Activated T-helper 1 cell treated with Interleukin-2 at 50 U/mL for 16 hours (primary cell): ENCODE results near the gene PHF14.
"Not testable (repeated sequence)": the region's sequence is repeated elsewhere in the genome, so short reads cannot be mapped to it uniquely, and the experiment has no call there.

Experiments
- DNase-seq: peaks from one replicate; pipeline ENCODE4 v3.0.0-alpha.2; 2020; ENCODE audit warnings: low read depth

PHF14 gene, protein sequence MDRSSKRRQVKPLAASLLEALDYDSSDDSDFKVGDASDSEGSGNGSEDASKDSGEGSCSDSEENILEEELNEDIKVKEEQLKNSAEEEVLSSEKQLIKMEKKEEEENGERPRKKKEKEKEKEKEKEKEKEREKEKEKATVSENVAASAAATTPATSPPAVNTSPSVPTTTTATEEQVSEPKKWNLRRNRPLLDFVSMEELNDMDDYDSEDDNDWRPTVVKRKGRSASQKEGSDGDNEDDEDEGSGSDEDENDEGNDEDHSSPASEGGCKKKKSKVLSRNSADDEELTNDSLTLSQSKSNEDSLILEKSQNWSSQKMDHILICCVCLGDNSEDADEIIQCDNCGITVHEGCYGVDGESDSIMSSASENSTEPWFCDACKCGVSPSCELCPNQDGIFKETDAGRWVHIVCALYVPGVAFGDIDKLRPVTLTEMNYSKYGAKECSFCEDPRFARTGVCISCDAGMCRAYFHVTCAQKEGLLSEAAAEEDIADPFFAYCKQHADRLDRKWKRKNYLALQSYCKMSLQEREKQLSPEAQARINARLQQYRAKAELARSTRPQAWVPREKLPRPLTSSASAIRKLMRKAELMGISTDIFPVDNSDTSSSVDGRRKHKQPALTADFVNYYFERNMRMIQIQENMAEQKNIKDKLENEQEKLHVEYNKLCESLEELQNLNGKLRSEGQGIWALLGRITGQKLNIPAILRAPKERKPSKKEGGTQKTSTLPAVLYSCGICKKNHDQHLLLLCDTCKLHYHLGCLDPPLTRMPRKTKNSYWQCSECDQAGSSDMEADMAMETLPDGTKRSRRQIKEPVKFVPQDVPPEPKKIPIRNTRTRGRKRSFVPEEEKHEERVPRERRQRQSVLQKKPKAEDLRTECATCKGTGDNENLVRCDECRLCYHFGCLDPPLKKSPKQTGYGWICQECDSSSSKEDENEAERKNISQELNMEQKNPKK

GRCh38 chr7:10973061-10973941 lies at the start of gene PHF14:
TSS of gene PHF14 (plus strand) at chr7:10973872. CDS start at chr7:10974324, 452 bp downstream.
- DNase-seq: peak; percentile 90

DNA sequence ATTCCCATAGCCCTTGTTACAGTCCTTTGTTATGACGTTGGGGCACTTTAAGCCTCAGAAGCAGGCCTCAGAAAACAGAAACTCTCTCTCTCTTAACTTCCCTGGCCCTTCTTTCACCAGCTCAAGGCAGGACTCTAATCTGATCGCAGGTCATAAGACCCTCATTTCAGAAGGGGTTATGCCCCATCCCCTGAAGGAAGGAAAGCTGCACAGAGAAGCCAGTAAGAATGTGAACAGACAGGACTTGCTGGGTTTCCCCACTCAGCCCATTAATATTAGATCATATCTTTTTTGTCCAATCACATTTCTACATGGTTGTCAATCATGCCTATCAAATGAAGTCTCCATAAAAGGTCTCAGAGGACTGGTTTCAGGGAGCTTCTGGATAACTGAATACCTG lies 49.3 kb upstream of the PHF14 start:
- no peak for DNase-seq

DNA sequence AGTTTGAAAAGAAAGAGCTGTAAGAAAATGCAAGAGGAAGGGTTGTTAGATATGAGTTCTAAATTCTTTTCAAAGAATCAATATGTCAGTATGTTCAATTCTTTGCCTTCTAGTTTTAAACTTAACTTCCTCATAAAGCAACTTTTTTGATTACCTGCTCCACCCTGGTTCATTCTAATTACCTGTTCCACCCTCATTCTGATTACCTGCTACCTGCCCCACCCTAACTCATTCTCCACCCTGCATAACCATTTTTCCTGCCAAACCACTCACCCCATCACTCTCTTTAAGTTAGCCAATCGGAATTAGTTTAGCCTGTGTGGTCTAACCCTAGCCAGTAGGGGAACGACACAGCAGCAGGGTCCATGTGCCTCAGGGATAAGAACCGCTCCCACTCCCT lies 45.5 kb upstream of the PHF14 start:
- not testable (repeated sequence) for DNase-seq

DNA sequence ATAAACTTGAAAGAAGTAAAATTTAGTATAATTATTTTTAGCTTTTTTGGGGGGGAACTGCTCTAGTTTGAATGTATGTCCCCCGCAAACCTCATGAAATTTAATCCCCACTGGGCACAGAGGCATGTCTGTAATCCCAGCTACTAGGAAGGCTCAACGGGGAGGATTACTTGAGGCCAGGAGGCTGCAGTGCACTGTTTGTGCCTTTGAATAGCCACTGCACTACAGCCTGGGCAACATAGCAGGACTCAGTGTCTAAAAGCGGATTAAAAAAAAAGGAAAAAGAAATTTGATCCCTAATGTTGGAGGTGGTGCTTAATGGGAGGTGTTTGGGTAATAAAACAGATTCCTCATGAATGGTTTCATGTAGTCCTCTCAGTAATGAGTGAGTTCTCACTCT lies 43.1 kb upstream of the PHF14 start:
- DNase-seq: no peak

DNA sequence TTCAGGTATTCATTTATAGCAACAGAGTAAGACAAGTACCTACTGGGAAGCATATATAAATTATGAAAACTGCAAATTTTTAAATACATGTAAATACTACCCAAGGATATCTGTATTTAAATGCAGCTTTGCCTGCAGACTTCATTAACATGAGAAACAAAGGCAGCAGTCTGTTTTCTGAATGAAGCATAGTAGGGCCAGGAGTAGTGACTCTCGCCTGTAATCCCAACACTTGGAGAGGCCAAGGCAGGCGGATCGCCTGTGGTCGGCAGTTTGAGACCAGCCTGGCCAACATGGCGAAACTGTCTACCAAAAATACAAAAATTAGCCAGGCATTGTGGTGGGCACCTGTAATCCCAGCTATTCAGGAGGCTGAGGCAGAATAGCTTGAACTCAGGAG lies 42.5 kb upstream of the PHF14 start:
- no peak for DNase-seq

GRCh38 chr7:10934292-10934691 lies 39.4 kb upstream of the PHF14 start:
- no peak for DNase-seq

GRCh38 chr7:10939237-10939910 lies 34.3 kb upstream of the PHF14 start:
- DNase-seq: no peak

DNA sequence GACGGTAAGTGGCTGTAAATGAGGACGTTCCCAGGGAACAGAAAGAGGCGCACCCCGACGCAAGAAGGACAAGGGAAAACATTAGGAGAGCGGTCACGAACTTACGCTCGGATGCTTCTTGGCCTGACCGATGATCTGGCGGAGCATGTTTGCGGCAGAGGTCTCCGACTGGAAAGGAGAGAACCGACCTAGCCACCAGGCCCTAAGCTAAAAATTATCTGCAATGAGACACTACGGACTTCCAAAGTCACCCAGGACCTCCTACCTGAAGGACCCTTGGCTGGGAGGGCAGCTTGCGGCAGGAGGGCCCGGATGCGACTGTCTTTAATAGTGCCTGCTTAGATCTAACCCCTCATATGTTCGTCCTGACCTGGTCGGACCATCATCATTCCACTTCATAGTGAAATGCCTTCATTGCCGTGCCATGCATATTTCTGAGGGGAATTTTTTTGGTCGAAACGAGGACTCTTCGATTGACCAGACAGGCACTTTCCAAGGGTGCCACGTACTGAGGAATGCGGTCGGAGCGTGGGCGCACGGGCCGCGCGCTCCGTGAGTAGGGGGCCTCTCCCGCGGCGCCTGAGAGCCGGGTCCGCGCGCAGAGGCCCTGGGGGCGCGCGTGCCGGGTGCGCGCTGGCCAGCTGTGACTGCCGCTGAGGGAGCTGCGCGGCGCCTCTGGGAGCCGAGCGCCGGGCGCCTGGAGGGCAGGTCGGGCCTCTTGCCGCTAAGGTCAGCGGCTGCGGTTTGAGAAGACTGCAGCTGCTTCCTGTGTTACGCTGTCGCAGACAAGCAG lies 33.6 kb upstream of the PHF14 start:
- peak; percentile 80 for DNase-seq

GRCh38 chr7:10940704-10941355 lies 32.8 kb upstream of the PHF14 start:
- DNase-seq: no peak

DNA sequence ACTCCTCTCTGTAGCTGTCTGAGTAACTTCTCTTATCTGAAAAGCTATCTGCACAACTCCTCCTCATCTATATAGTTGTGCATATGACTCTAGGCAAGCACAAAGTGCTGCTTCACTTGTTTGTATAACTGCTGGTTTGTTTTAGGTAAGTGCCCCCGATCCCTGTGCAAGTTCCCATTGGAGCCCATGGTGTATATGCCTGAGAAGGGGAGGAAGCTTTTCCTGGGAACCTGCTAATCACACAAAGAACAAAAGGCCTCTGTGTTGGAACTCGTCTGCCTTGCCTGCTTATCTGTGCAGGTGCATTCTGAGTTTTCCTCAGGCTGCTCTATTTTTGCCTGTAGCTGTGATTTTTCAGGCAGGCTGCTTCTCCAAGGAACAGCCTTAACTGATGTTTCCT lies 23.2 kb upstream of the PHF14 start:
- DNase-seq: no peak

- not testable (repeated sequence) for DNase-seq
These were observed 22.6 kb upstream of the PHF14 start for GRCh38 chr7:10950974-10951578.

- DNase-seq: no peak
These were observed 21.1 kb upstream of the PHF14 start for GRCh38 chr7:10952588-10952987.

GRCh38 chr7:10953078-10953750 lies 20.5 kb upstream of the PHF14 start:
- DNase-seq: not testable (repeated sequence)

GRCh38 chr7:10956528-10956927 lies 17.1 kb upstream of the PHF14 start:
- DNase-seq: no peak

DNA sequence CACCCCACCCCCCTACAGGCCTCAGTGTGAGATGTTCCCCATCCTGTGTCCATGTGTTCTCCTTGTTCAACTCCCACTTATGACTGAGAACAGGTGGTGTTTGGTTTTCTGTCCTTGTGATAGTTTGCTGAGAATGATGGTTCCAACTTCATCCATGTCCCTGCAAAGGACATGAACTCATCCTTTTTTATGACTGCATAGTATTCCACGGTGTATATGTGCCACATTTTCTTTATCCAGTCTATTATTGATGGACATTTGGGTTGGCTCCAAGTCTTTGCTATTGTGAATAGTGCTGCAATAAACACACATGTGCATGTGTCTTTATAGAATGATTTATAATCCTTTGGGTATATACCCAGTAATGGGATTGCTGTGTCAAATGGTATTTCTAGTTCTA lies 13.4 kb upstream of the PHF14 start:
- not testable (repeated sequence) for DNase-seq

GRCh38 chr7:10965016-10965415 lies 8.7 kb upstream of the PHF14 start:
- DNase-seq: not testable (repeated sequence)

GRCh38 chr7:10972174-10972573 lies 1.5 kb upstream of the PHF14 start:
- no peak for DNase-seq

- peak; percentile 5 for DNase-seq
These were observed 555 bp downstream of the PHF14 start for GRCh38 chr7:10973942-10974911.
